GM06990 (cell line): Measurements from ENCODE around the gene C1S.
"Not testable (repeated sequence)": the region's sequence is repeated elsewhere in the genome, so short reads cannot be mapped to it uniquely, and the experiment has no call there.

Experiments used
- DNase-seq: peaks from one replicate; pipeline ENCODE4 v3.0.0-alpha.2; 2011; ENCODE audit not compliant: insufficient read length; ENCODE audit errors: extremely low read depth
- H3K27me3 ChIP-seq: replicated peaks from 2 replicates; pipeline ENCODE4 v1.6.0; 2011; ENCODE audit warnings: low read length; ENCODE audit not compliant: control insufficient read depth, insufficient read depth
- H3K36me3 ChIP-seq: 2 replicates; pipeline ENCODE4 v1.5.1; 2011; ENCODE audit warnings: low read length; ENCODE audit not compliant: control insufficient read depth, insufficient read depth
- H3K4me3 ChIP-seq: replicated peaks from 2 replicates; pipeline ENCODE4 v1.5.1; 2011; ENCODE audit warnings: low read depth, mild to moderate bottlenecking, control low read depth, low read length
- TF ChIP-seq, protein P1 (sequence below): IDR thresholded peaks from 2 replicates; pipeline ENCODE4 v1.5.1; 2011; ENCODE audit warnings: low read length, control low read depth, mild to moderate bottlenecking, inconsistent platforms; ENCODE audit not compliant: insufficient read depth, poor library complexity, severe bottlenecking

The C1S gene

DNA sequence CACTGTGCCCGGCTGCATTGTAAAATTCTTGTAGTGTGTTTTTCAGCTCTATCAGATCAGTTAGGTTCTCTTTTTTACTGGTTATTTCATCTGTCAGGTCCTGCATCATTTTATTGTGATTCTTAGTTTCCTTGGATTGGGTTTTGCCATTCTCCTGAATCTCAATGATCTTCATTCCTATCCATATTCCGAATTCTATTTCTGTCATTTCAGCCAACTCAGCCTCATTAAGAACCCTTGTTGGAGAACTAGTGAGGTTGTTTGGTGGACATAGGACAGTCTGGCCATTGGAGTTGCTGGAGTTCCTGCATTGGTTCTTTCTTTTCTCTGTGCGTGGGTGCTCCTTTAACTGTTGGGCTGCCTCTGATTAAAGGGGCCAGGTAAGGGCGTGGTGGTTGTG lies 5.6 kb upstream of the C1S start:
- H3K27me3 ChIP-seq = no peaks in the 10 kb centered on the region
- DNase-seq = no peak
- H3K36me3 ChIP-seq = no peaks in the 10 kb centered on the region
- no peak overlapping the region for H3K4me3 ChIP-seq
- TF ChIP-seq, protein P1, sequence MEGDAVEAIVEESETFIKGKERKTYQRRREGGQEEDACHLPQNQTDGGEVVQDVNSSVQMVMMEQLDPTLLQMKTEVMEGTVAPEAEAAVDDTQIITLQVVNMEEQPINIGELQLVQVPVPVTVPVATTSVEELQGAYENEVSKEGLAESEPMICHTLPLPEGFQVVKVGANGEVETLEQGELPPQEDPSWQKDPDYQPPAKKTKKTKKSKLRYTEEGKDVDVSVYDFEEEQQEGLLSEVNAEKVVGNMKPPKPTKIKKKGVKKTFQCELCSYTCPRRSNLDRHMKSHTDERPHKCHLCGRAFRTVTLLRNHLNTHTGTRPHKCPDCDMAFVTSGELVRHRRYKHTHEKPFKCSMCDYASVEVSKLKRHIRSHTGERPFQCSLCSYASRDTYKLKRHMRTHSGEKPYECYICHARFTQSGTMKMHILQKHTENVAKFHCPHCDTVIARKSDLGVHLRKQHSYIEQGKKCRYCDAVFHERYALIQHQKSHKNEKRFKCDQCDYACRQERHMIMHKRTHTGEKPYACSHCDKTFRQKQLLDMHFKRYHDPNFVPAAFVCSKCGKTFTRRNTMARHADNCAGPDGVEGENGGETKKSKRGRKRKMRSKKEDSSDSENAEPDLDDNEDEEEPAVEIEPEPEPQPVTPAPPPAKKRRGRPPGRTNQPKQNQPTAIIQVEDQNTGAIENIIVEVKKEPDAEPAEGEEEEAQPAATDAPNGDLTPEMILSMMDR = no peak

DNA sequence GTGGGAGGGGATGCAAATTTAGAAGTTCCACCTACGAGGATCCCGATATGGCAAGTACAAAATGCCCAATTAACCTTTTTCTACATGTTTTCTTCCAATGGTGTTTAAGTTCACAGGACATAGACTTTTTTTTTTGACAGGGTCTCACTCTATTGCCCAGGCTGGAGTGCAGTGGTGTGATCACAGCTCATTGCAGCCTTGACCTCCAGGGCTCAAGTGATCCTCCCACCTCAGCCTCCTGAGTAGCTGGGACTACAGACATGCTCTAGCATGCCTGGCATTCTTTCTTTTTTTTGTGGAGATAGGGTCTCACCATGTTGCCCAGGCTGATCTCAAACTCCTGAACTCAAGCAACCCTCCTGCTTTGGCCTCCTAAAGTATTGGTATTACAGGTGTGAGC lies 4.8 kb upstream of the C1S start:
- not testable (repeated sequence) for H3K36me3 ChIP-seq, DNase-seq, H3K27me3 ChIP-seq

DNA sequence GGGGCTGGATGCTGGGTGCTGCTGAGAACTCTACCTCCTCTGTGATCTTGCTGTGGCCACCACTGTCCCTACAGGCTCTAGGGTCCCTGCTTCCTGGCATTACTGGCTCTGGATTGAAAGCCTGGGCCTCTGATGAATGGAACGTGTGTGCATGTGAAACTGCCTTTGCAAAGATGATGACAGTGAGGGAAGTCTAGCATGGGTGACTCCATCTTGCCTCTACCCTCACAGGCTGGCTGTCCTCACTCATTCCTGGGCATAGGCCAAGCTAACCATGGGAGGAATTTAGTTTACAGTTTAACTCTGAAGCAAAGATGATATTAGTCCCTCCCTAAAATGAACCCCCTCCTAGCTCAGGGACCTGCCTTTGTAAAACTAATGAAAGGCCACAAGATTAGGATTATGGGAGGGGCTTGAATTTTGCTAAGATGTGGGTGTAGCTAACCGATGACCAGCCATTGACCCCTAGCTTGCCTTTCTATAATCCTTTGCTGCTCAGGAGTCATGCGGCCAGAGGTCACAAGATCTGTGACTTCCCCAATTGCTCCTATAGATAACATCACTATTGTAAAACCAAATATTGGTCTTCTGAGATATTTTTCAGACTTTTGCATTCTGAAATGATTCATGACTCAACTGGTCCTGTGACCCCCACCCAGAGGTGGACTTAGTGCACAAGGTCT lies 2.2 kb upstream of the C1S start:
- H3K4me3 ChIP-seq = no peak overlapping the region
- no peak for DNase-seq

More for the DNA sequence above, 4.8 kb upstream of the C1S start:
- not testable (repeated sequence) for H3K4me3 ChIP-seq

DNA sequence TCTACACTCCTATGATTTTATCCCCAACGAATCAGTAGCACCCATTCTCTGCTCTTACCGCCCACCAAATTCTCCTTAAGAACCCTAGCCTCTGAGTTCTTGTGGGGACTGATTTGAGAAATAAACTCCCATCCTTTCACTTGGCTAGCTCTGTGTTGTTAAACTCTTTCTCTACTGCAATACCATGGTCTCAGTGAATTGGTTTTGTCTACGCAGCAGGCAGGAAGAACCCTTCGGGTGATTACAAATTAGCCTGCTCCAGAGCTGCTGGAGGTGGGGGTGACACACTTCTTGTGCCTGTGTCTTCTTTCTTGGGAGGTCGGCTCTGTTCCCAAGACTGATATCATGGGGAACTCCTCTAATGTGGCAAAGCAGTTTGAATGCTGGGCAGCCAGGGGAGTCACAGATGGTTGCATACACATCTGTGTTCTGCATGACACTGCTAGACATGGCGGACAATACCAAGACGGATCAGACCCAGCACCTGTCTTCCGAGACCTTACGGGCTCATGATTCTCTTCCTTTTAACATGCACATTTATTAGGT lies 1.6 kb upstream of the C1S start:
- Histone ChIP-seq H3K4me3 (no peak overlapping the region), H3K36me3 (no peaks in the 10 kb centered on the region), H3K27me3 (no peaks in the 10 kb centered on the region)
- no peak for DNase-seq
- TF ChIP-seq, protein P1 = no peak

More for the DNA sequence above, 2.2 kb upstream of the C1S start:
- TF ChIP-seq, protein P1 = no peak
- Histone ChIP-seq H3K36me3 (no peaks in the 10 kb centered on the region), H3K27me3 (no peaks in the 10 kb centered on the region)

DNA sequence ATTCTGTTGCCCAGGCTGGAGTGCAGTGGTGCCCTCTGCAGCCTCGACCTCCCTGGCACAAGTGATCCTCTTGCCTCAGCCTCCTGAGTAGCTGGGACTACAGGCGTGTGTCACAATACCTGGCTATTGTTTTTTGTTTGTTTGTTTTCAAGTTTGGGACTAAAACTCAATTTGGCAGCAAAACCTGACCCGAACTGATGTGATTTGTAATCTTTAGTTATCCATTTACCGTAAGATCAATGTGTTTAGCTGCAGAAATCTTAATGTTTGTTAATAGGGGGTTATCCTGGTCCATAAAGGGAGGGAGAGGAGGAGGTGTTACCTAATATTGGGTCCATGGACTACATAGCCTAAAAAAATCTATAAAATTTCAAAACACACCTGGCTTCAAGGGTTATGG lies 738 bp upstream of the C1S start:
- no peak overlapping the region for H3K4me3 ChIP-seq
- TF ChIP-seq, protein P1 = no peak
- no peak for DNase-seq
- no peaks in the 10 kb centered on the region for H3K36me3 ChIP-seq
- no peaks in the 10 kb centered on the region for H3K27me3 ChIP-seq

DNA sequence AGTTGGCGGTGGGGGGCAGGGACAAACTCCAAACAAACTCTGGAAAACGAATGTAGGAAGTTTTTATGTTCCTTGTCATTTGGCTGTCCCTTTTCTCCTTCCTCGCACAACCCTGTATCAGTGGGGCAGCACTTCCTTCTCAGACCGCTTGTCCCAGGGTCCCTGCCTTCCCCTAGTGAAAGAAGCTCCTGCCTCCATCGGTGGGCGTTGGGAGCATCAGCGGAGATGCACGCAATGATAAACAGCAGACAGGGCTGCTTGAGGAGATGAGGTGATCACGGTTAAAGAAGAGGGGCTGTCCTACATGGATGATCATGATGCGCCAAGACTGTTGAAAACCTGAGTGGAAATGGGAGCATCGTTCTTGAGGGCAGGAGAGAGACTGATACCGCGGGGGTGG lies 620 bp downstream of the C1S start:
- Histone ChIP-seq H3K27me3 (no peaks in the 10 kb centered on the region), H3K4me3 (no peak overlapping the region), H3K36me3 (no peaks in the 10 kb centered on the region)
- DNase-seq = no peak
- TF ChIP-seq, protein P1 = no peak
